Ovary (tissue), 9 donors: ENCODE measurements around the gene ZSCAN10. TPM values are rescaled to one million over a fixed set of nuclear protein-coding genes. Genes with fewer than 3 reads are reported as not detected.
A peak's percentile ranks its signal among the peaks of the same experiment; 100 is the strongest.

Experiments
- DNase-seq, 5 donors: peaks; one replicate each; pipeline ENCODE4 v3.0.0-alpha.2; 2019 to 2020
- H3K27ac ChIP-seq, 2 donors: fragments of 200-600 bp; one replicate each; pipeline versions ENCODE4 v1.5.1 to v1.8.0; 2019 to 2022
- H3K27me3 ChIP-seq: fragments of 200-600 bp; one replicate; pipeline ENCODE4 v1.8.0; 2022
- H3K36me3 ChIP-seq: fragments of 200-600 bp; sonication (generic); one replicate; pipeline ENCODE4 v1.5.1; 2019
- H3K4me1 ChIP-seq: one replicate; pipeline ENCODE4 v1.8.1; 2013; ENCODE audit warnings: mild to moderate bottlenecking, moderate library complexity; ENCODE audit not compliant: insufficient read depth
- H3K4me3 ChIP-seq: fragments of 200-600 bp; sonication (generic); one replicate; pipeline ENCODE4 v1.5.1; 2017
- H3K9me3 ChIP-seq, 2 donors: fragments of 200-600 bp in 1 of 2; sonication (generic) in 1 of 2; one replicate each; pipeline versions ENCODE4 v1.5.1 to v1.8.1; 2013 to 2019; ENCODE audit warnings: mild to moderate bottlenecking in 1 of 2, moderate library complexity in 1 of 2
- EP300 ChIP-seq: sonication (generic); formaldehyde crosslinking; IDR thresholded peaks from one replicate; pipeline ENCODE4 v1.6.1; 2017; ENCODE audit warnings: antibody characterized with exemption
- POLR2A ChIP-seq: fragments of 450-650 bp; IDR thresholded peaks from one replicate; pipeline ENCODE4 v1.6.1; 2017; ENCODE audit warnings: antibody characterized with exemption, mild to moderate bottlenecking, moderate library complexity
- WGBS, 3 donors: extraction: QIAGEN DNeasy Blood & Tissue Kit in 1 of 3; methylation state at CpG; one replicate each; pipeline versions ENCODE4 v1.1.5 to v1.1.7; 2013 to 2017; 5-methylcytosine and 5-hydroxymethylcytosine counted together
- intact Hi-C, 4 donors: fragments of 100-400 bp; cut with DNase I; formaldehyde crosslinking; loops; one replicate each; pipeline versions ENCODE4 v1.11.0 to v1.15.1; 2022 to 2023
- polyA plus RNA-seq, 2 donors: library from polyadenylated mRNA; stranded (reverse); fragments of 200-250 nt in 1 of 2; fragments of 350-450 nt in 1 of 2; fragmentation: Illumina TruSeq in 1 of 2; extraction: RNeasy Lipid Tissue Mini Kit (QIAGEN cat#74804) in 1 of 2; gene quantifications; one replicate each; pipeline ENCODE4 v1.2.3, GENCODE V29; 2013 to 2014
- total RNA-seq, 7 donors: library from RNA; depleted of rRNA in 2 of 7; stranded (reverse); fragments of >200 nt in 2 of 7; fragmentation: NEBNext Ultra II Directional in 3 of 7; extraction: Animal tissue kit (Norgen Biotek cat#: 25700) in 3 of 7; gene quantifications; one replicate each; pipeline versions ENCODE4 v1.1.0 to v1.2.4, GENCODE V29; 2016 to 2023
- TF ChIP-seq, protein P1 (sequence below), 3 donors: fragments of 450-650 bp in 2 of 3; fragments of 200-600 bp in 1 of 3; IDR thresholded peaks; one replicate each; pipeline versions ENCODE4 v1.5.1 to v1.8.0; 2016 to 2022; ENCODE audit warnings: antibody characterized with exemption in 3 of 3, mild to moderate bottlenecking in 1 of 3
- donor health status: DM: no; HTN: no; CAD: no; lungs with moderate emphysema.
- donor health status: DM: no; HTN: no; CAD: no.
- donor health status: Bipolar disorder and iron deficiency.
- donor health status: DM: yes; HTN: yes; CAD: no.
- donor health status: DM: no; HTN: no; CAD: no.
- donor health status: DM: yes; HTN: yes; CAD: no.

ZSCAN10 gene
- total and polyA plus RNA-seq, 9 donors, result 0.06 to 0.69 (median 0.47) TPM; not detected in 6

DNA sequence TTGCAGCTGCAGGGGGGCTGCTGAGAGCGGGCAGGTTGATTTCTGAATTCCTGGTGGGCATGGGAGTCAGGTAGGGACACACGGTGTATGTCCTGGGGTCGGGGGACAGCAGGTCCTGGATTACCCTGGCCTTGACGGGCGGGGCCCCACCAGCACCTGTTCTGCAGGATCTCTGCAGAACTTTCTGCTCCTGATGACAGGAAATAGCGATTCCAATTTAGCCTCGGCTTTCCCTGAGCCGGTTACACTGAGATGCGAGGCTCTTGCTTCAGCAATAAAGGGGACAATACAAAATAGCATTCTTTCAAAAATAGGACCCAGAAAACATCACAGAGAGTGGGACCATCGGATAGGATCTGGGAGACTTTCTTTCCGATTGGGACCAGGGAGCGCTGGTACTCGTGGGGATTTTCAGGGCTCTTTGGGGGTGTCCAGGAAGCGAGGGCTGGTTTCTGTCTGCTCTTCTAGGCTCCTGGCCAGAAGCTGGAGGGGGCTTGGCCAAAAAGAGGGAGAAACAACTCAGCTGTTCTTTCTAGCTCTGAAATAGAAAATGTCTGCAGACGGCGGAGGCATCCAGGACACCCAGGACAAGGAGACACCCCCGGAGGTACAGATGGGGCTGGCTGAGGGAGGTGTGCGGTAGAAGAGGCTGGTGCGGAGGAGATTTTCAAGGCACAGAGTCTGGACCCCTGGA, 13.9 kb upstream of the ZSCAN10 start:
- DNase-seq, result peak; percentile 58 to 78 (median 66)

DNA sequence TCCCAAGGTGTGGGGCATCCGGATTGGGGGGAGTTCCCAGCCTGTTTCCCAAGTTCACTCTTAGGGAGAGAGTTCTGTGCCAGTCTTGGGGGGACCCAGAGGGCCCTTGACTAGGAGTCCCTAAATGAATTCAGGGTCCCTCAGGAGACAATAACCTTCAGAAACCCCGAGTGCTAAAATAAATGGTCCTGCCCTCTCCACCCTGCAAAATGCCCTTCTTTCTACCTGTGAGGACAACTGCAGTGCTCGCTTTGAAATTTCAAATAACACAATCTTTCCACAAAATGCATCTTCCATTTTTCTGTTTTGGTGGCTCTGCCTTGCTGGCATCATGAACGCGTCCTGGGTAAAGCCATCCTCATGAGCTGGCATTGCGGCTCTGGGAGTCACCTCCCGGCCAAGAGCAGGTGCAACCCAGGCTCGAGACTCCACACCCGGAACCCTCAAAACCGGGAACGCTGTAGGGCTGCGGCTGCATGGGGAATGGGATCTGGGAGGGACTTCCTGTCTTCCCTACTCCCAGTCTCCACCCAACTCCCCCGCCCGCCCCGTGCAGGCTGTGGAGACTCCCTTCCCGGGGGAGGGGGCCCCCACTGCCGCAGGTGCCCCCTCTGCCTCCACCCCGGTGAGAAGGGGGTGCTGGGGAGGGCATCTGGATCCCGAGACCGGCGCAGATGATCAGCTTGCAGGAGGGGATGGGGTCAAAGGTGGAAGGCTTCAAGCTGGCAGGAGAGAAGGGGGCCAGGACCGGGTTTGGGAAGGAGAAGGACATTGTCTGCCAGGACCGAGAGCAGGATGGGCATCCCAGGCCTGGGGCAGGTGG, 13.2 kb upstream of the ZSCAN10 start, which contains the start of gene ZNF205:
Gene ZNF205, plus strand, starts transcription at position 529 of the 823 bp plus-strand sequence. CDS start 845 bp downstream, outside the sequence.
- 6 to 7% (median 6%) methylated on average over 19 to 23 of the region's 23 CpGs for WGBS, 3 donors
- peak; percentile 77 to 85 (median 83) for DNase-seq
- TF ChIP-seq, protein P1, sequence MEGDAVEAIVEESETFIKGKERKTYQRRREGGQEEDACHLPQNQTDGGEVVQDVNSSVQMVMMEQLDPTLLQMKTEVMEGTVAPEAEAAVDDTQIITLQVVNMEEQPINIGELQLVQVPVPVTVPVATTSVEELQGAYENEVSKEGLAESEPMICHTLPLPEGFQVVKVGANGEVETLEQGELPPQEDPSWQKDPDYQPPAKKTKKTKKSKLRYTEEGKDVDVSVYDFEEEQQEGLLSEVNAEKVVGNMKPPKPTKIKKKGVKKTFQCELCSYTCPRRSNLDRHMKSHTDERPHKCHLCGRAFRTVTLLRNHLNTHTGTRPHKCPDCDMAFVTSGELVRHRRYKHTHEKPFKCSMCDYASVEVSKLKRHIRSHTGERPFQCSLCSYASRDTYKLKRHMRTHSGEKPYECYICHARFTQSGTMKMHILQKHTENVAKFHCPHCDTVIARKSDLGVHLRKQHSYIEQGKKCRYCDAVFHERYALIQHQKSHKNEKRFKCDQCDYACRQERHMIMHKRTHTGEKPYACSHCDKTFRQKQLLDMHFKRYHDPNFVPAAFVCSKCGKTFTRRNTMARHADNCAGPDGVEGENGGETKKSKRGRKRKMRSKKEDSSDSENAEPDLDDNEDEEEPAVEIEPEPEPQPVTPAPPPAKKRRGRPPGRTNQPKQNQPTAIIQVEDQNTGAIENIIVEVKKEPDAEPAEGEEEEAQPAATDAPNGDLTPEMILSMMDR (IDR thresholded peaks at IDR 0.05), result no peak
- TF ChIP-seq EP300 (no peak), POLR2A (no peak)
- Histone ChIP-seq H3K9me3 (no peaks in the 10 kb centered on the region), H3K4me3 (peak within 1 kb of the TSS; percentile 66), H3K36me3 (no peaks in the 10 kb centered on the region), H3K27me3 (no peaks in the 10 kb centered on the region), H3K27ac (peak within 1 kb of the TSS in 1 of 2 donors; percentile 43), H3K4me1 (peaks cover 10% of the 10 kb centered on the region)
- intact Hi-C loops, result no loop called here

More for the DNA sequence above, 13.9 kb upstream of the ZSCAN10 start:
- peak overlapping the region in 1 of 2 donors; percentile 43 for H3K27ac ChIP-seq
- TF ChIP-seq EP300, result no peak
- no peak for TF ChIP-seq POLR2A
- TF ChIP-seq, protein P1 (IDR thresholded peaks at IDR 0.05), result no peak
- no peaks in the 10 kb centered on the region for H3K36me3 ChIP-seq
- no peaks in the 10 kb centered on the region for H3K9me3 ChIP-seq
- H3K4me1 ChIP-seq, result peaks cover 10% of the 10 kb centered on the region
- H3K4me3 ChIP-seq, result peak overlapping the region; percentile 66
- WGBS, 3 donors, result 1 to 4% (median 3%) methylated on average over 19 of the region's 19 CpGs
- no peaks in the 10 kb centered on the region for H3K27me3 ChIP-seq
- intact Hi-C loops, result no loop called here

DNA sequence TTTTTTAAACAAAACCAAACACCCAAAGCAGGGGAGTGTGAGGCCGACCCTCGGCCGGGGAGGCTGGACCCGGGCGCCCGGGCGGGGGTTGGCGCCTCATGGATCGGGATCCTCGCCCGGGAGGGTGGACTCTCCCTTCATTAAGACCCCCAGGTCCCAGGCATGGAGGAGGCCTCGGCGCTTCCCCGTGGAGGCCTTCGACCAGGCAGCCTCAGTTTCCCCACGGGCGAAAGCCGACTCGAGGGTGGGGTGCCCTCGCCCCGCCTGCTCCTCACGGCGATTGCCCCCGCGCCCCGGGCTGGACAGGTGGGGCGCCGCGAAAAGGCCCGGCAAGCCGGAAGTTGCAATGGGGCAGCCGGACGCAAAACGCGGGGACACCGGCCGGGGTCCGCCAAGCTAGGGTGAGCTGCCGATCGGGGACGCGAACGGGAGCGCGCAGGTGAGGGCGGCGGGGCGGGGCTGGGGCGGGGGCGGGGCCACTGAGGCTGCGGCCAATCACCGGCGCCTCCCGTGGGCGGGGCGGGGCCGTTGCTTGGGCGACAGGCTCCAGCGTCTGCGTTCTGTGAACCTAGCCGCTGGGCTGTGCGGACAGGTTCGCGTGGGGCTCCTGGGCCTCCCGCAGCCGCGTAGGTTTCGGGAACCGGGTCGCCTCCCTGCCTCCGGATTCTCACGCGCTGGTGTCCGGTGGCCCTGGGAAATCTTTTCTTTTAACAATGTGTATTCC, 7.3 kb upstream of the ZSCAN10 start:
- Histone ChIP-seq H3K9me3 (no peaks in the 10 kb centered on the region), H3K27ac (peak overlapping the region in 1 of 2 donors; percentile 49), H3K27me3 (no peaks in the 10 kb centered on the region), H3K4me1 (no peaks in the 10 kb centered on the region), H3K4me3 (peak overlapping the region; percentile 62), H3K36me3 (no peaks in the 10 kb centered on the region)
- DNase-seq, result peak; percentile 89 to 96 (median 93)
- intact Hi-C loops, result no loop called here
- TF ChIP-seq, protein P1 (IDR thresholded peaks at IDR 0.05), result no peak
- WGBS, 3 donors, result 0 to 1% (median 1%) methylated on average over 34 to 74 of the region's 74 CpGs

DNA sequence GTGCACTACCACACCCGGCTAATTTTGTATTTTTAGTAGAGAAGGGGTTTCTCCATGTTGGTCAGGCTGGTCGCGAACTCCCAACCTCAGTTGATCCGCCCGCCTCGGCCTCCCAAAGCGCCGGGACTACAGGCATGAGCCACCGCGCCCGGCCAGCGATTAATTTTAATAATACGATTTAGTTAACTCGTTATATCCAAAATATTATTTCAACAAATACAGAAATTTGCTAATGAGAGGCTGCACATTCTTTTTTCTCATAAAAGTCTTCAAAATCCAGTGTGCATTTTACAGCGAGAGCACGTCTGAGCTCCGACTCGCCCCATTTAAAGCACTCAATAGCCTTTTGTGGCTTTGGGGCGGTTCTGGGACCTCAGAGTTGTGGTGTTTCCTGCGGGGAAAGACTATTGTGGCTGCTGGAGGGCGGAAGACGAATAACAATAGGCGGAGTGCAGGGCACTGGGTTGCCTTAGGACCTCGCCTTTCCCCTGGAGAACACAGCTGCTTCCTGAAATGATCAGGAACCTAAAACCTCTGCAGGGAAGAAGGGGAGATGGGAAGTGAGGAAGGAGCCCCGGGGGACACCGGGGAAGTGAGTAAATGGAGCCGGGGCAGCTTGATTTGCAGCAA, 2.9 kb upstream of the ZSCAN10 start:
- TF ChIP-seq POLR2A (no peak), EP300 (no peak)
- TF ChIP-seq, protein P1 (IDR thresholded peaks at IDR 0.05), result no peak
- H3K9me3 ChIP-seq, result no peaks in the 10 kb centered on the region
- 57 to 71% (median 67%) methylated on average over 27 of the region's 27 CpGs for whole genome bisulfite sequencing, 3 donors
- intact Hi-C loops, result no loop called here
- peaks cover 2% of the 10 kb centered on the region for H3K4me1 ChIP-seq
- H3K27me3 ChIP-seq, result no peaks in the 10 kb centered on the region
- no peak for DNase-seq
- no peak overlapping the region for H3K27ac ChIP-seq
- no peaks in the 10 kb centered on the region for H3K36me3 ChIP-seq
- no peak overlapping the region for H3K4me3 ChIP-seq
